Measurements from ENCODE around the gene FXYD7. TPM values are rescaled to one million over a fixed set of nuclear protein-coding genes. Genes with fewer than 3 reads are reported as not detected.
"Not testable (repeated sequence)": the region's sequence is repeated elsewhere in the genome, so short reads cannot be mapped to it uniquely, and the experiment has no call there.

FXYD7 gene
- polyA plus RNA-seq, 4 donors = 0.44 to 2.2 (median 1.3) TPM

DNA sequence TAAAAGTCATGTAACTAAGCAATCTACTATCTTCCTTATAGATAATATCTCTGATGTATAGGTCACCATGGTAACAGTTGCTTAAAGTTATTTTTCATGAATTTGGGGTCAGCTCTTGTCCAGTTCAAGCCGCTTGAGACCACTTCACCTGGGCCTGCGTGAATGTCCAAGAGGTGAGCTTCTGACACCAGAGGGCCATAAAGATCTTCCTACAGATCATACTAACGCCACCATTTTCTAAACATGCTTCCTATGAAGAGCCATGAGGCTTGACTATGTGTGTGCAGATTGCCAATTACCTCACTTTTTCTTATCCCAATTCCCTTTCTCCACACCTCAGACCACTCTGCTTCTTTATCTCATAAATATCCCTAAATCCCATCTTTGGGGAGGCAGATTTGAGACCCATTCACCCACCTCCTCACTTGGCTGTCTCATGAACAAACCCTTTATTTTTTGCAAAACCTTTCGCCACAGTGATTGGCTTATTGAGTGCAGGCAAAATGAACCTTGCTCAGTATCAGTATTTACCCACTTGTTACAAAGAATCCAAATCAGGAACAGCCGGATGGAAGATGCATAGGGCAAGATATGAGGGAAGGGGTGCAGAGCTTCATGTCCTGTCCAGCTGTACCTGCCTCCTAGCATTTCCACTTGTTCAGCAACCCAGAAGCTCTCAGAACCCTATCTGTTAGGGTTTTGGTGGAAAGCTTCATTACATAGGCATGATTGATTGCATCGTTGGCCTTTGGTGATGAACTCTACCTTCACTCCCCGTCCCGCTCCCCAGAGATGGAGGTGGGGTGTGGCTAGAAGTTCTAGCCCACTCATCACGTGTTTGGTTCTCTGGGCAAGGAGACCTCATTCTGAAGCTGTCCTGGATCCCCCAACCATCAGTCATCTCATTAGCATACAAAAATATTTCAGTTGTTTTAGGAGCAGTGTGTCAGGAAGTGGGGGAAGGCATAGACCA, 51.2 kb downstream of the FXYD7 start:
- DNase-seq (ENCODE audit: low read depth in 4 of 4, low spot score in 2 of 4) = no peak

- DNase-seq (ENCODE audit: low read depth in 4 of 4, low spot score in 2 of 4) = no peak
Measured at GRCh38 chr19:35195830-35196229, 52.8 kb downstream of the FXYD7 start.

- DNase-seq (ENCODE audit: low read depth in 4 of 4, low spot score in 2 of 4) = not testable (repeated sequence)
Measured at GRCh38 chr19:35196861-35197260, 53.8 kb downstream of the FXYD7 start.

GRCh38 chr19:35199481-35199880, 56.4 kb downstream of the FXYD7 start:
- DNase-seq (ENCODE audit: low read depth in 4 of 4, low spot score in 2 of 4) = no peak

- DNase-seq (ENCODE audit: low read depth in 4 of 4, low spot score in 2 of 4) = no peak
Measured at GRCh38 chr19:35202722-35203688, 60.0 kb downstream of the FXYD7 start.

Other genes starting within 250 kb of the FXYD7 start
- gene ZNF30, start 216.4 kb upstream of the FXYD7 start, polyA plus RNA-seq (ENCODE audit: insufficient read length in 4 of 4) = 1 to 10 TPM; 5.6 to 7.9 (median 7.2) TPM
- 1 to 10 TPM; 5.3 to 7.2 (median 6.1) TPM for gene ZNF792, start 179.0 kb upstream of the FXYD7 start, polyA plus RNA-seq (ENCODE audit: insufficient read length in 4 of 4)
- gene GRAMD1A, start 142.9 kb upstream of the FXYD7 start, polyA plus RNA-seq (ENCODE audit: insufficient read length in 4 of 4) = 10 to 100 TPM; 48.1 to 87.2 (median 61.3) TPM
- gene SCN1B, start 112.8 kb upstream of the FXYD7 start, polyA plus RNA-seq (ENCODE audit: insufficient read length in 4 of 4) = 1 to 10 TPM in 3 of 4 donors, under 1 TPM in 1; 0.41 to 1.4 (median 1.4) TPM
- gene HPN, start 101.5 kb upstream of the FXYD7 start, polyA plus RNA-seq (ENCODE audit: insufficient read length in 4 of 4) = 100 to 1,000 TPM in 3 of 4 donors, 10 to 100 TPM in 1; 88.9 to 122 (median 112) TPM
- gene FXYD3, start 27.4 kb upstream of the FXYD7 start, polyA plus RNA-seq (ENCODE audit: insufficient read length in 4 of 4) = 10 to 100 TPM; 16.2 to 25.3 (median 19.5) TPM
- gene LGI4, start 8.2 kb upstream of the FXYD7 start, polyA plus RNA-seq (ENCODE audit: insufficient read length in 4 of 4) = 1 to 10 TPM; 2.9 to 4.0 (median 3.3) TPM
- 10 to 100 TPM; 15.4 to 32.1 (median 24.9) TPM for gene FXYD1, start 4.4 kb upstream of the FXYD7 start, polyA plus RNA-seq (ENCODE audit: insufficient read length in 4 of 4)
- 10 to 100 TPM; 19.5 to 33.3 (median 25.7) TPM for gene FXYD5, start 11.5 kb downstream of the FXYD7 start, polyA plus RNA-seq (ENCODE audit: insufficient read length in 4 of 4)
- gene FAM187B, start 85.5 kb downstream of the FXYD7 start, polyA plus RNA-seq (ENCODE audit: insufficient read length in 4 of 4) = not detected
- 10 to 100 TPM; 49.9 to 73.2 (median 59.6) TPM for gene LSR, start 105.7 kb downstream of the FXYD7 start, polyA plus RNA-seq (ENCODE audit: insufficient read length in 4 of 4)
- 100 to 1,000 TPM; 160 to 193 (median 172) TPM for gene USF2, start 125.7 kb downstream of the FXYD7 start, polyA plus RNA-seq (ENCODE audit: insufficient read length in 4 of 4)
- under 1 TPM; 0.09 to 0.92 (median 0.30) TPM for gene HAMP, start 139.3 kb downstream of the FXYD7 start, polyA plus RNA-seq (ENCODE audit: insufficient read length in 4 of 4)
- gene MAG, start 148.9 kb downstream of the FXYD7 start, polyA plus RNA-seq (ENCODE audit: insufficient read length in 4 of 4) = 10 to 100 TPM in 1 of 4 donors, 1 to 10 TPM in 3; 2.6 to 15.5 (median 5.6) TPM
- 10 to 100 TPM in 2 of 4 donors, 1 to 10 TPM in 2; 6.3 to 51.9 (median 12.3) TPM for gene CD22, start 185.9 kb downstream of the FXYD7 start, polyA plus RNA-seq (ENCODE audit: insufficient read length in 4 of 4)
- gene FFAR1, start 204.6 kb downstream of the FXYD7 start, polyA plus RNA-seq (ENCODE audit: insufficient read length in 4 of 4) = under 1 TPM; 0.06 to 0.87 (median 0.64) TPM
- gene FFAR3, start 215.2 kb downstream of the FXYD7 start, polyA plus RNA-seq (ENCODE audit: insufficient read length in 4 of 4) = under 1 TPM in 3 of 4 donors, not detected in 1; 0.13 to 0.19 (median 0.17) TPM
- under 1 TPM in 1 of 4 donors, not detected in 3; 0.23 TPM for gene GPR42, start 227.8 kb downstream of the FXYD7 start, polyA plus RNA-seq (ENCODE audit: insufficient read length in 4 of 4)

Data from left renal cortex interstitium (tissue), 4 donors.